HG03280 (cell line): ENCODE results near the gene ABLIM3.

Source experiments
- ATAC-seq: cut with Tn5 transposase; IDR thresholded peaks from one replicate; pipeline ENCODE4 v1.9.1; 2021; ENCODE audit warnings: mild to moderate bottlenecking, moderate library complexity; ENCODE audit not compliant: unreplicated experiment

Gene ABLIM3

DNA sequence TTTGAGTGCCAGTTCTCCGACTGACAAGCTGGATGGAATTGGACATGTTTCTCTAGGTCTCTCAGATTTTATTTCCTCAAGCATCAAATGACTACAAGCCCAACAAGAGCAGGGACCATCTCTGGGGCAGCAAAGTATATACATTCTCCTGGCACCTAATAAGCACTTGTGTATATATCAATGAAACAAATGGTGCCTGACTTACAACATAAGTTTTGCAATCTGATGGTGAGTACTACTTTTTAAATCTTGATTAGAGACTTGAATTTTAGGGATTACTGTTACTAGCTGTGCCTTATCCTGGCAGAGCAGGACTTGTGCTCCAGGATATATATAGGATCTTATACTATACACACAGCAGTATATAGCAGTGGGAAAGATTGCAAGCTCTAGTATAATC lies 8.8 kb upstream of the ABLIM3 start:
- no peak for ATAC-seq

- no peak for ATAC-seq
These were observed 7.2 kb upstream of the ABLIM3 start for GRCh38 chr5:149133795-149134777.

DNA sequence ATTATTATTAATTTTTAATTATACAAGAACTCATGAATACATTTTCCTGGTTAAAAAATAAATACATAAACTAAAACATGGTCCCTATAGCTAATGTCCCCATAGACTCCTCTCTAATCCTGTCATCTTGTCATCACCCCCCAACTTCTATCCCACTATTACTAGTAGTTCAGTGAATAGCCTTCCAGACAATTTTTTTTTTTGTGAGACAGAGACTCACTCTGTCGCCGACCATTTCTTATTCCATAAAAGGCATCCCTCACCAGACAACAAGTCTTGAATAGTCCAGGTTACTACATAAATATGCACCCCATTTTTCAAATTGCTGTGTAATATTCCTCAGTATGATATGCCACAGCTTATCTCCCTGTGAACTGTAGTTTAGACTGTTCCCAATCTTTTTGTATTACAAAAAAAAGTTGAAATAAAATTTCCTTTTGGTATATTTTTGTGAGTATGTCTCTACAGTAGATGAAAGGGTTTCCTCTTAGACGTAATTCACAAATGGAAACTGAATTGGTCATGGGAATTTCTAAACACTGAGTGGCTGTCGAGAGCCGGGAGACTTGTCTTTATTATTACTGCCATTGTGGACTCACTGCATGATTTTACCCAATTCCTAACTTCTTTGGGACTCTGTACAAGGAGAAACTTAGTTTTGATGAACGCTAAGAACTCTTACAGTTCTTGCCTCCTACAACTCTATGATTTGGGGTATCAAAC lies 6.4 kb upstream of the ABLIM3 start:
- ATAC-seq, result no peak

GRCh38 chr5:149135536-149136201 lies 5.6 kb upstream of the ABLIM3 start:
- no peak for ATAC-seq

GRCh38 chr5:149138182-149138923 lies 2.9 kb upstream of the ABLIM3 start:
- ATAC-seq, result no peak

GRCh38 chr5:149140197-149141002 lies 893 bp upstream of the ABLIM3 start:
- no peak for ATAC-seq

DNA sequence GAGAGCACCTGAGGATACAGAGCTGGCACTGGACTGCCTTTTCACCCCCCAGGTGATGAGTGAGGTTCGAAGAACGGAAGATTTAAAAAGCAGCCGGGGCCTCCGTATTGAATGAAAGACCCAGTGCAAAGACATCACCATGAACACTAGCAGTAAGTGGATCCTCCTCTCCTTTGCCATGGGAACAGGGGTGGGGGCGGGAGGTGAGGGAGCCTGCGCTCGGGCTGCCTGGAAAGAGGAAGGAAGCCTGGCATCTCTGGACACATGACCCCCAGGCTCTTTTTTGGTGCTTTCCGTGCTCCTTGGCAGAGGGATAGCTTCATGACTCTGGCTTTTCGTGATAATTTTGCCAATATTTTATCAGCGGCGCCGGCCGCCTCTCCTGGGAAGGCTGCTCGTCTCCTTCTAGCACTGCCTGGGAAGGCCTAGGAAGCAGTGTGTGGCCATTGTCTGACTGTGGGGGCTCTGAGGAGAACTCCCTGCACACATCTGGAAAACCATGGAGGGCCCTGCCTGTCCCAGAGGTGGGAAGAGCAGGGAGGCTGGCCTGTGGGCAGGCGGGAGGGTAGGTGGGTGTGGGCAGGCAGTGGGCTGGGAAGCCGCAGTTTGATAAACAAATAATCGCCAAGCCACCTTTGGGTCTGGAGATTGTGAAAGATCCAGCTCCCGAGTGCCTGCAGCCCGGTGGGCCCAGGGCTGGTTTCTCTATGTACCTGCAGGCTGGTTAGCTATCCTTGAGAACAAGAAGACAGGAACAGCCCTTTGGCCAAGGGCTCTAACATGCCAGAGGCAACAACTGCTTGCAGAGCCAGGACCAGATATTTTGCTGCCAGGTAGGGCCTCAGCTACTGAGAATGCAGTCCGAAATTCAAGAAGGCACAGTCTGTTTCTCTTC lies 911 bp downstream of the ABLIM3 start:
- no peak for ATAC-seq

DNA sequence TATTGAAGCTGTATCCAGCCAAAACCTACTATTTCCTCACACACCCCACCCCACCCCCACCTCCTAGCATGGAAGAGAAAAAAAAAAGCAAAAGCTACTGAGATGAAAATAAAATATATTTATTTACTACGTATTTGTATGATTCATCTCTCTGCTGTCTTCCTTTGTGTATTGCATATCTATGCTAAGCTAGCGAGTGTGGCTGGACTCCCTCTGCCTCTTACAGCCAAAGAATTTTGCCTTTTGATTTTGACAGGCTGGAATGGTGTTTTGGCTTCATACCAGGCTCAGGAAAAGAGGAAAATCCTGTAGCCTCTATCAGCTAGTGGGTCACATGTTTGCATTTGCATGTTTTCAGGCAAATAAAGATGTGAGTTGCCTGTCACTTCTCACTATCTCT lies 2.2 kb downstream of the ABLIM3 start:
- no peak for ATAC-seq

DNA sequence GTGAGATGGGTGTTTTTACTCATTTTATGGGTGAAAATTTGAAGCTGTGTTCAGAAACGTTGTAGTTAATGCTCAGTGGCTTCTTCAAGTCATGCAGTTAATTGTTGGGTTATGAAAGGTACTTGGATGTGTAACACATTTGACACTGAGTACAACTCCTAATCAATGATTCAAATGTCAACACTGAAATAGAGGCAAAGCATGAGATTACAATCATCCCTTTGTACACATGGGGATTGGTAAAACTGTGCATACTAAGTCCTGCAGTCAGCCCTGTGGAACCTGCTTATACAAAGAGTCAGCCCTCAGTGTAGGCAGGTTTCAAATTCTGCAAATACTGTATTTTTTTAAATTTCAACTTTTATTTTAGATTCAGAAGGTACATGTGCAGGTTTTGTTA lies 3.3 kb downstream of the ABLIM3 start:
- no peak for ATAC-seq

GRCh38 chr5:149145138-149145537 lies 3.8 kb downstream of the ABLIM3 start:
- no peak for ATAC-seq

GRCh38 chr5:149147676-149148075 lies 6.4 kb downstream of the ABLIM3 start:
- no peak for ATAC-seq

GRCh38 chr5:149149942-149150341 lies 8.6 kb downstream of the ABLIM3 start:
- no peak for ATAC-seq

DNA sequence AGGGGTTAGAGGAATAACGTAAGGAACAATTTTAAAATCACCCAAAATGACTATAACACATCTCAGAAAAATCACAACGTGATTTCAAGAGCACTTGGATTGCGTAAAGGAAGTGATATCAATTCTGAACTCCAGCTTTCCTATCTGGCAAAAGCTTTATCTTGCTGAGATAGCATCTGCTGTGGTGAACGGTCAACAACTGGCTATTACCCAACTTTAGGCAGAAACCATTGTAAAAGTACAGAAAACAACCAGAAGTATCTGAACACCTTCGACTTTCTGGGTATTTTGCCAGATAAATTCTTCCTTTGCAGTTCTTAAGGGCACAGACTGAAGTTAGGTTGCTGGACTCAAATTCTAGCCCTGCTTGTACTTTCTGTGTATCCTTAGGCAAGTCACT lies 9.2 kb downstream of the ABLIM3 start:
- ATAC-seq, result no peak

- ATAC-seq, result no peak
These were observed 10.4 kb downstream of the ABLIM3 start for GRCh38 chr5:149151717-149152116.

DNA sequence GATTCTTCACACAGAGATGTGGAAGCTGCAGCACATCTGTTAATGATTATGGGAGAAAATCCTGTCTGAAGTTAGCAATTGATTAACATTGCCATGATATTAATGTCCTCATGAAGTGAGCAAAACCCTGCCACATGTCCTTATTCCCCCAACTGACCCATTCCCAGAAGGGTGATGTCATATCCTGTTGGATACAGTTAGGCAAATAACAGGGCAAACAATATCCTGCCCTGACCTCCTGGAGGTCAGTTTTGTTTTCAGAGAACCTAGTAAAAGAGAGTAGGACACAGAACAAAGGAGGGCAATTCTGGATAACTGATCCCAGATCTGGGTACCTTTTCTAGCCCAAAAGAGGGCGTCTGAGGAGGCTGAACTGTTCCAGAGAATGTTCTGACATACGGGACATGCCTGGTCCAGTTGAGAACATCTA lies 11.0 kb downstream of the ABLIM3 start:
- ATAC-seq, result no peak

GRCh38 chr5:149153193-149153750 lies 12.0 kb downstream of the ABLIM3 start:
- no peak for ATAC-seq

GRCh38 chr5:149153751-149154610 lies 12.7 kb downstream of the ABLIM3 start:
- ATAC-seq, result no peak

- ATAC-seq, result no peak
These were observed 13.4 kb downstream of the ABLIM3 start for GRCh38 chr5:149154650-149155049.
